Fibroblast of villous mesenchyme (primary cell): ENCODE results near the gene VSIG2. TPM values are rescaled to one million over a fixed set of nuclear protein-coding genes. Genes with fewer than 3 reads are reported as not detected.

Experiments
- DNase-seq: peaks from one replicate; pipeline ENCODE4 v3.0.0-alpha.2; 2010; ENCODE audit warnings: low read depth
- H3K4me3 ChIP-seq: 2 replicates; pipeline ENCODE4 v1.5.1; 2011; ENCODE audit warnings: low read depth, mild to moderate bottlenecking, low read length
- total RNA-seq: library from RNA; depleted of rRNA; stranded (reverse); fragments of >200 nt; gene quantifications from 2 replicates; pipeline ENCODE4 v1.2.3, GENCODE V29; 2012
- TF ChIP-seq, protein P1 (sequence below): IDR thresholded peaks from 2 replicates; pipeline ENCODE4 v1.5.1; 2012; ENCODE audit warnings: low read depth, mild to moderate bottlenecking, low read length; ENCODE audit not compliant: insufficient read depth

VSIG2 gene, protein sequence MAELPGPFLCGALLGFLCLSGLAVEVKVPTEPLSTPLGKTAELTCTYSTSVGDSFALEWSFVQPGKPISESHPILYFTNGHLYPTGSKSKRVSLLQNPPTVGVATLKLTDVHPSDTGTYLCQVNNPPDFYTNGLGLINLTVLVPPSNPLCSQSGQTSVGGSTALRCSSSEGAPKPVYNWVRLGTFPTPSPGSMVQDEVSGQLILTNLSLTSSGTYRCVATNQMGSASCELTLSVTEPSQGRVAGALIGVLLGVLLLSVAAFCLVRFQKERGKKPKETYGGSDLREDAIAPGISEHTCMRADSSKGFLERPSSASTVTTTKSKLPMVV
- under 0.01 TPM in 1 of 2 replicates, not detected in the other for total RNA-seq

DNA sequence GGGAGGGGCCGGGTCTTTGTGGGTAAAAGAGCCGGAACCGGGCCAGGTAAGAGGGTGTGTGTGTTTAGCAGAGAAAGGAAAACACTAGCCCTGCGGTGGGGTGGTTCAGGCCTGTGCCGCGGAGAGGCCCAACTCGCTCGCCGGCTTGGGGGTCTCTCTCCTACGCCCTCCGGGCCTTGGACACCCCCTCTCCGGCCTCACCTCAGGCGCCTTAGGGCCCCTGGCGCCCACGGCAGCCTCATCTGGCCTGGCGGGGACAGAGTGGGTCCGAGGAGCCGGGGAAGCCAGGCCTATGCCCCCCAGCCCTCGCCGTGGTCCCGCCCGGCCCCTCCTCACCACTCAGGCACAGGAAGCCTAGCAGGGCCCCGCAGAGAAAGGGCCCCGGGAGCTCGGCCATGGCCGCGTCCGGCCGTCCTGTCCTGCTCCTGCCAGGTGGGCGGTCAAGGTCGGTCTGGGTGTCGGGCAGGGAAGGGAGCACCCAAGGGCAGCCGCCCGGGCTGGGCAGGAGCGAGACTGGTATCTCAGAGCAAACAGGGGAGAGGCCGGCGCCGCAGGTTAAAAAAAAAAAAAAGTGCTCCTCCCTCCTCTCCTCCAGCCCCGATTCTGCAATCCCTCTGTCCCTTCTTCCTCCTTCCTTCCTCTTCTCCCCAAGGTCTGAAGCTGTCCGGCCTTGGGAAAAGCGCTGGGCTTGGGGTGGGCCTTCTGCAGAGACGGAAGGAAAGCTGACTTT, at the start of gene VSIG2:
Gene VSIG2, minus strand, starts transcription at position 515 of the 730 bp plus-strand sequence. Its CDS starts 118 bp downstream, at position 397.
- no peak for DNase-seq
- H3K4me3 ChIP-seq: no peak within 1 kb of the TSS
- TF ChIP-seq, protein P1, sequence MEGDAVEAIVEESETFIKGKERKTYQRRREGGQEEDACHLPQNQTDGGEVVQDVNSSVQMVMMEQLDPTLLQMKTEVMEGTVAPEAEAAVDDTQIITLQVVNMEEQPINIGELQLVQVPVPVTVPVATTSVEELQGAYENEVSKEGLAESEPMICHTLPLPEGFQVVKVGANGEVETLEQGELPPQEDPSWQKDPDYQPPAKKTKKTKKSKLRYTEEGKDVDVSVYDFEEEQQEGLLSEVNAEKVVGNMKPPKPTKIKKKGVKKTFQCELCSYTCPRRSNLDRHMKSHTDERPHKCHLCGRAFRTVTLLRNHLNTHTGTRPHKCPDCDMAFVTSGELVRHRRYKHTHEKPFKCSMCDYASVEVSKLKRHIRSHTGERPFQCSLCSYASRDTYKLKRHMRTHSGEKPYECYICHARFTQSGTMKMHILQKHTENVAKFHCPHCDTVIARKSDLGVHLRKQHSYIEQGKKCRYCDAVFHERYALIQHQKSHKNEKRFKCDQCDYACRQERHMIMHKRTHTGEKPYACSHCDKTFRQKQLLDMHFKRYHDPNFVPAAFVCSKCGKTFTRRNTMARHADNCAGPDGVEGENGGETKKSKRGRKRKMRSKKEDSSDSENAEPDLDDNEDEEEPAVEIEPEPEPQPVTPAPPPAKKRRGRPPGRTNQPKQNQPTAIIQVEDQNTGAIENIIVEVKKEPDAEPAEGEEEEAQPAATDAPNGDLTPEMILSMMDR: no peak

DNA sequence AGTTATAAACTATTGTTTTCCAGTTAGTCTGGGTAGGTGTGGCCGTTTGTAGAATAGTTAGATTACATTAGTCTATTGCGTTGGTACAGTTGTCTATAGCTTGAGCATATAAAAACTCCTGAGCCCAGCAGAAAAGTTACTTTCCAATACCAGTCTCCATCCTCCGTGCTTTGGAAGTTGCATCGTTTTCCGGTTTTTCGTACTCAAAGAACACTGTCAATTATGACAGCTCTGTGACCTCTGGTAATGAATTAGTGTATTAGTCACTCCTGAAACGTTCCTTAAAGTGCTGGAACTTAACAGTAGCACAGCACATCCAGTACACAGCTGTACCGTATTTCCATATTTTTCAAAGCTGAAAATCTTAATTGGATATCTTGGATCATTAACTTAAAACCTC, 49.0 kb upstream of the VSIG2 start:
- peak; percentile 58 for DNase-seq
- H3K4me3 ChIP-seq: peak overlapping the region; percentile 81
- TF ChIP-seq, protein P1: no peak

DNA sequence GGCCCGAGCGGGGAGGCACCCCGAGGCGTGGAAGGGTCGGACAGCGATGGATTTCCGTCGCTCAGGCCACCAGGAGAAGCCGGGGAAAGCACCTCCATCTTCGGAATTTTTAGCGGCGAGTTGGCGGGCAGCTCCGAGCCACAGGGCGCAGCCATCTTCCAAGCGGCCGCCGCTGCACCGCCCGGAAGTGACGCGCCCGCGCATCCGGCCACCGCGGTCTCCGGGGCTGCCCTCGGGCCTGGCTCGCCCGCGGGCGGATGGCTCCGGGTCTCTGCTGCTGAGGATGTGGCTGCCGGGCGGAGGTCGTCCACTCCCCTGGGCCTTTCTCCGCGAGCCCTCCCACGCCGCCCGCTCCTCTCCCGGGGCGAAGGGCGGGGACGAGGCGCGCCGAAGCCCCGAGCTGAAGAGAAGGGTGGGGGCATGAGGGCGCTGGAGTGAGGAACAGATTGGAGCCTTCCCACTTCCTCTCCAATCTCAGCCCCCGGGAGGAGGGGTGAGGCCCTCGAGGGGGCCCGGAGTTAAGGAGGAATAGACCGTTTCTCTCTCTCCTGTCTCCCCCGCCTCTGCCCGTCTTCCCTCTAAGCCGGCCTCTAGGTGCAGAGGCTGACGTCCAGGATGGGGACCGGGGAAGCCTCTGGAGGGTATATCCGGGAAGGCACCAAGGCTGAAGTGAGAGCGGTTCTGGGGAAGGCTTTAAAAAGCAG, 48.3 kb upstream of the VSIG2 start, which contains the start of gene MSANTD2:
Gene MSANTD2, minus strand, starts transcription at position 181 of the 704 bp plus-strand sequence. Its CDS starts 26 bp downstream, at position 155.
- H3K4me3 ChIP-seq: peak within 1 kb of the TSS; percentile 81
- peak; percentile 88 for DNase-seq
- TF ChIP-seq, protein P1: no peak

DNA sequence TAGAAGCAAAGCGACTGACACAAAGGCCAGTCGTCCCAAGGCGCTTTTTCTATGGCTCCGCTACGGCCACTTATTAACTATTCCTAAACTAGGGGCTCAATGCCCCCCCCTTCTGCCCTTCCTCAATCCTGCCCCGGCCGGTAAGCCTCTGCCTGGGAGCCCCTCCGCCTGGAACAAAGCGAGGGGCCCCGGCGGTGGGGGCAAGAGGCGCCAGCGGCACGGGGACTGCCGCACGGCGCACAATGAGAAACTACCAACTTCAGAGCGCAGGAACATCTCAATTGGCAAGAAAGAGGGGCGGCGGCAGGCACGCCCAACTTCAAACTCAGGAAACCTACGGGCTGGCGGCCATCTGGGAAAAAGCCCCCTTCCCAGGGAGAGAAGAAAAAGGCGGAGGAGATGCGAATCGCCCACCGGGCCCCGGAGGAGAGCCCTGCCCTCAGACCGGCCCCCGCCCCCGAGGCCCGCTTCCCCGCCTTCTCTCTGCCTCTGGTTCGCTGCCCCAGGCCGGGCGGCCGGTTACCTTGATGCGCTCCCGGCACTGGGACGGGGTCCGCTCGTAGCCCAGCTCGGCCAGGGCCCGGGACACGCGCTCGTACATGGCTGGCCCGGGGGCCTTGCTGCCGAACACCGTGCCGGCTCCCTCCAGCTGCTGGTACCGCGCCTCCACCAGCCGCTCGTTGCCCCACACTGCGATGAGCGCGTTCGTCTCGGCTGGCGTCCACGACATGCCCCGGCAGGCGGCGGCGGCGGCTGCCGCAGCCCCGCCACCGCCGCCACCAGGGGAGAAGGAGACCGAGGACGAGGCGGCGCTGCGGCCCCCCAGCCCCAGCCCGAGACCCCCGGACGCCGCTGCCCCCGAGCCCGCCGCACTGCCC, 47.5 kb upstream of the VSIG2 start:
- peak; percentile 32 for DNase-seq
- peak overlapping the region; percentile 81 for H3K4me3 ChIP-seq
- TF ChIP-seq, protein P1: no peak

DNA sequence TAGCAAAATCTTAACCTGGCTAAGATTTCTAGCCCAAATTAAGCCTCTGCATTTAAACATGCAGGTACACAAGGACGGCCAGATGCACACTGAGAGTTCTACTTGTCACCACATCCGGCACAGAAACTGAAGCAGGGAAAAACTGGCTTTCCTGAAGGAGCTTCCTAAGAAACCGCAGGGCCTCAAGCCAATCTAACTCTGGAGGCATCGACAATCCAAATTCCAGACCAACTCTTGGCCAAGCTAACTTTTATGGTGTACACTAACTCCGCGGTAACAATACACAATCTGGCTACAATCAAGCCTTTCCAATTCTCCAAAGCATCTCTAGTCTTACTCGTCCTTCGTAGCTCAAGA, 46.9 kb upstream of the VSIG2 start:
- DNase-seq: peak; percentile 74
- TF ChIP-seq, protein P1: no peak
- peak overlapping the region; percentile 81 for H3K4me3 ChIP-seq

DNA sequence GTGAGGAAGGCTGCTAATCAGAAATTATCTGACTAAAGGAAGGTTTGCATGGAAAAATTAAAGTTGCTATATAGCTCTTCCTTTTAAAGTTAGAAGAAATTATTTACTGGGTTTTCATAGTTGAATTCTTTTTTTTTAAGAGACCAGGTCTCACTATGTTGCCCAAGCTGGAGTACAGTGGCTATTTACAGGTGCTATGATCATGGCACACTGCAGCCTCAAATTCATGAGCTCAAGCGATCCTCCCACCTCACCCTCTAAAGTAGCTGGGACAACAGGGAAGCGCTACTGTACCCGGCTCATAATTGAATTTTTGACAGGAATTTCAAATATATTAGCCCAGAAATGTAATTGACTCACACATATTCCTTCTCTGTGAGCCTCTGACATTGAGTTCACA, 44.3 kb upstream of the VSIG2 start:
- TF ChIP-seq, protein P1: no peak
- H3K4me3 ChIP-seq: no peak overlapping the region
- DNase-seq: no peak
